GM18907 (cell line): ENCODE measurements around the gene MFSD6.
"Not testable (repeated sequence)": the region's sequence is repeated elsewhere in the genome, so short reads cannot be mapped to it uniquely, and the experiment has no call there.

Experiments used
- ATAC-seq: cut with Tn5 transposase; IDR thresholded peaks from one replicate; pipeline ENCODE4 v1.9.1; 2021; ENCODE audit warnings: mild to moderate bottlenecking, moderate library complexity; ENCODE audit not compliant: unreplicated experiment

The MFSD6 gene

DNA sequence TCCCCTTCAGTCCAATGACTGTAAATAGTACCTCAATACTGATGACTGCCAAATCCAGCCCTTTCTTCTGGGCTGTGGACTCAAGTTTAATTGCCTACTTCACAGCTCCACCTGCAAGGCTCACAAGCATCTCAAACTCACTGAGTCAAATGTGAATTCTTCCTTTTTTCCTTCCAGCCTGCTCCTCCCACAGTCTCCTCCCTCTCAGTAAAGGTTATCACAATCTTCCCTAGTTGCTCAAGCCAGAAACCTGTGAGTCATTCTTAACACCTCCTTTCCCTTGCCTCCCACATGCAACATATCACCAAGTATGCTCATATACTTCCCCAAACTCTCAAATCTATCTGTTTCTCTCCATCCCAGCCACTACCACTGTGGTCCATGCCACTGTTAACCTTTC lies 3.7 kb upstream of the MFSD6 start:
- no peak for ATAC-seq

DNA sequence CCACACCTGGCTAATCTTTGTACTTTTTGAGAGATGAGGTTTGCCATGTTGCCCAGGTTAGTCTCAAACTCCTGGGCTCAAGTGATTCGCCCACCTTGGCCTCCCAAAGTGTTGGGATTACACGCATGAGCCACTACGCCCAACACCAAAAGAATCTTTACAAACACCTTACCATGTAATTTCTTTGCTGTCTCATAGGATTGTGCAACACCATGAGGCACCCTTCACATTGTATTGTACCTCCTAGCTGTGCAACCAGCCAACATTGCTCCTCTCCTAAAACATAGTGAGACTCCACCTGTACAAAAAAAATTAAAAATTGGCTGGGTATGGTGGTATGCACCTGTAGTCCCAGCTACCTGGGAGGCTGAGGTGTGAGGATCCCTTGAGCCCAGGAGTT lies 3.1 kb upstream of the MFSD6 start:
- no peak for ATAC-seq

DNA sequence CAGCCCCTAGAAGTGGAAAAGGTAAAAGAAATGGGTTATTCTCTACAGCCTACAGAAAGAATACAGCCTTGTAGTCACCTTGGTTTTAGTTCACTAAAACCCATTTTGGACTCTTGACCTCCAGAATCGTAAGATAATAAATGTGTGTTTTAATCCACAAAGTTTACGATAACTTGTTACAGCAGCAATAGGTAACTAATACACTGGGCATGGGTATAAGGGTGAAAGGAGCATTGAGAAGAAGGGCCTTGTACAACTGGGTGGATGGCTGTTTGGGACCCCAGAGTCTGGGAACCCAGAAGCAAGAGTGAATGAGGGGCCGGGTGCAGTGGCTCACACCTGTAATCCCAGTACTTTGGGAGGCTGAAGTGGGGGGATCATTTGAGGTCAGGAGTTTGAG lies 2.2 kb upstream of the MFSD6 start:
- no peak for ATAC-seq

DNA sequence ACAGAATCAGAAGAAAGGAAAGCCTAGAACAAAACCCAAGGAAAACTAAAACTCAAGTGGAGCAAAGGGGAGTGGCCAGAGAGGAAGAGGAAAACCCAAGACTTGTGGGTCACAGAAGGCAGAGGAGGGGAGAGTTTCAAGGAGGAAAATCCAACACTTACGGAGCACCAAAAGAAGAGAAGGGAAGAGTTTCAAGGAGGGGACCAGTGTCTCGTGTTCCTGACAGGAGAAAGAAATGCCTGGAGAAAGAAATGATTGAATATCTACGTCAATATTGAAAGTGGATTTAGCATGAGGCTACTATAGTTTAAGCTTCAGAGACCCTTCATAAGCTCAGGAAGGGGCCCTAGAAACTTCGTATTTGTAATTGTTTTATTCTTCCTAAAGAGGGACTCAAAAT lies 1.4 kb upstream of the MFSD6 start:
- ATAC-seq, result no peak

GRCh38 chr2:190407246-190407661 lies 901 bp upstream of the MFSD6 start:
- ATAC-seq, result no peak

GRCh38 chr2:190408538-190409271 lies 550 bp downstream of the MFSD6 start:
- ATAC-seq, result peak; percentile 78

DNA sequence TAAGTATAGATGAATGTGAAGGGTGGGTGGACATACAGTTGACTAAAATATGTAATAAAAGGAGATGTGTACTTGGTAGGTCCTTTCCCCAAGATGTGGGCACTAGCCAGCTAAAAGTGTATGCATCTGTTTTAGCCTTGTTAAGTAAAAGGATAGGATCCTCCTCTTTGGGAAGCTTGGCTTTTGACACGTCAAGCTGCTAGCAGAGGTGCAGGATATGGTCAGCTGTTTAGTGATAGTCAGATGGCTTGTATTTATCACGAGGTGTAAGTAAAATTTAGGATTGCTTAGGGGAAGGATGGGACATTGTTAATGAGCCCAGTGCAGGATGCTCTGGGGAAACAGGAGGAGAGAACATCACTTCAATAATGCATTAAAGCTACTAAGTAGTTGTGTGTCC lies 1.5 kb downstream of the MFSD6 start:
- ATAC-seq, result no peak

DNA sequence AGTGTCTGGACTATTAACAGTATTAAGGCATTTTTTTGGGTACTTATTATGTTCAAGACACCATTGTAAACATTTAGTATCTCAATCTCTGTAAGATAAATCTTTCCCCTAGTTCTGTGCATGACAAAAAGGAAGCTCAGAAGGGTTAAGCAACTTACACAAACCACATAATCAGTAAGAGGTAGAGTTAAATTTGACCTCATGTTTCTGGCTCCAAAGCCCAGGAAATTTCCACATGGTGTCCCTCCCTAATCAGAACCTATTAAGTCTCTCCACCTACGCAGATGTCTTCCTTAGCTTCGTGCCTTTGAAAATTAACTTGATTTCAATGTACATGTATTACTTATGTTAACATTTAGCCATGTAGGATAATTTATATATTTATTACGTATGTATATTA lies 2.0 kb downstream of the MFSD6 start:
- no peak for ATAC-seq

- no peak for ATAC-seq
Observed at GRCh38 chr2:190412966-190413365, 4.8 kb downstream of the MFSD6 start.

DNA sequence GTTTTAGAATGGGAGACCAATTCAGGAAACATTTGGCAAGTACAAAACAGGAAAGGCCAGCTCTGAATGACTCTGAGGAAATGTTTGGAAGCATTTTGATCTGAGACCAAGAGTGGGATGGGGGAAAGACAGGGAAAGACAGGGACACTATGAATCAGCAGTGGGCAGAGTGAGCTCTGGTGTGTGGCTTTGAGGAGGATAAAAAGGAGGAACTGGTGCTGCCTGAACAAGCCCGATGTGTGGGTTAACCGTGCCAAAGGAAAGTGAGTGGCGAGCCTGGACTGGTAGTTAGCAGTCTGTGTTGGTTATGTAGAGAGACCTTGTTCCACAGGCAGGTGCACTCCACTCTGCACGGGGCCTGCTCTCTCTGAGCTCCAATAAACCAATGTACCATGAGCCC lies 5.3 kb downstream of the MFSD6 start:
- ATAC-seq, result no peak

- ATAC-seq, result no peak
Observed at GRCh38 chr2:190415251-190415650, 7.1 kb downstream of the MFSD6 start.

GRCh38 chr2:190415794-190416775 lies 7.9 kb downstream of the MFSD6 start:
- ATAC-seq, result no peak

DNA sequence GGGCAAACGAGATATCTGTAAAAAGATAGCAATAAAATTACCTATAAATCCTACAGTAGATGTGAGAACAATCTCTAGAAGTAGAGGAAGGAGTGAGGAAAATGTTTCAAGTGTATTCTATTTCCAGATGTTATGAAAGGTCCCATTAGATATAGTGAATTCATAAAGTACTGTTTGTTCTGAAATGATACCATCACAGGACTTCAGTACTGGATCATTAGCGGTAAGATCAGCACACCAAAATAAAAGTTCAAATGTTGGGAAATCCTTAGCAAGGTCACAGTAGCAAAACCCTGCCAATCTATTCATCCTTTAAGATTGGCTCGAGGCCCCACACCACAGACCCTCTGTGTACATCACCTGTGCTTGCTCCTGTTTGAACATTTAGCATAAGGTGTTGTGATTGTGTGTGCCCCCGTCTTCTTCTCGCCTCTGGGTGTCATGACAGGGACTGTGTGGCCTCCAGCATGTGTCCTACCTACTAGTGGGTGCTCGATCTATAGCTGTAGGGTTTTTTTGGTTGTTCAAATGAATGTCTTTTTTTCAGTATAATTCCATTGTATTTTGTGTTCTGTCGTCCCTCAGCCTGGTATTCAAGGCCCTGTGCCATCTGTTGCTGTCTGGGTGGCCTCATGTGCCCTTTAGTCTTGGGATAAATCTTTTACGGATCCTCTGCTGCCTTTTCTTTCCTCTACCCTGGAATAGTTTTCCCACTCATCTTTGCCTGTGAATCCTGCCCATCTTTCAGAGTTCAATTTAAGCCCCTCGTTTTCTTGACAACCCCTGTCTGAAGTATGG lies 9.1 kb downstream of the MFSD6 start:
- ATAC-seq, result no peak

DNA sequence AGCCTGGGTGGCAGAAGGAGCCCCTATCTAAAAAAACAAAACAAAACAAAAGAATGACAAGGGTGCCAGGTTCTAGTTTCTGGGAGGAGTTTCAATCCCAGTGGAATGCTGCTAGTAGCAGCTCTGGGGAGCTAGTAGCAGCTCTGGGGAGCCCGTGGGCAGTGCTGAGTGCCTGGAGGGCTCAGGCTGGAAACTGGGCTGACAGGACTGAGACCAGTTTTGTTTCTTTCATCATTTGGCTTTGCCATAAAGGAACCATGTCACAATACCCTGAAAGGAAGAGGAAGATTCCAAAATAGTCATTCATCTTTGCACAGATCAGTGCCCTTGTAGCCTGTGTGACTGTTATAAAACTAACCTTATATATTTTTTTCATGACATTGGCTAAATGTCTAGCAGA lies 10.6 kb downstream of the MFSD6 start:
- ATAC-seq, result no peak

DNA sequence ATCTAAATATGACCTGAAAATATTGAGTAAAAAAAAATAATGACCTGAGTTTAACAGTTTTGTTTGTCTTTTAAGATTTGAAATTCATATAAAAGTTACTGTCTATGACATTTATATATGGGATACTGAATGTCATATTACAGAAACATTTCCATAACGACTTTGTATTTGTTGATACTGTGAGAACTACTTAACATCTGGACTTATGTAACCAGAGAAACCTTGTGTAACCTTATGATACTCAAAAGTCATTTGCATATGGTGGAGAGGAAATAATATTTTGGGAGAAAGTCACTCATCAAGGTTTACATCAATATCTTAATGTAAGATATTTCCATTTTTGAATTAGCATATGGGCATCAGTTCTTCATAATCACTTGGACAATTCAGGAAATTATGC lies 12.6 kb downstream of the MFSD6 start:
- no peak for ATAC-seq

DNA sequence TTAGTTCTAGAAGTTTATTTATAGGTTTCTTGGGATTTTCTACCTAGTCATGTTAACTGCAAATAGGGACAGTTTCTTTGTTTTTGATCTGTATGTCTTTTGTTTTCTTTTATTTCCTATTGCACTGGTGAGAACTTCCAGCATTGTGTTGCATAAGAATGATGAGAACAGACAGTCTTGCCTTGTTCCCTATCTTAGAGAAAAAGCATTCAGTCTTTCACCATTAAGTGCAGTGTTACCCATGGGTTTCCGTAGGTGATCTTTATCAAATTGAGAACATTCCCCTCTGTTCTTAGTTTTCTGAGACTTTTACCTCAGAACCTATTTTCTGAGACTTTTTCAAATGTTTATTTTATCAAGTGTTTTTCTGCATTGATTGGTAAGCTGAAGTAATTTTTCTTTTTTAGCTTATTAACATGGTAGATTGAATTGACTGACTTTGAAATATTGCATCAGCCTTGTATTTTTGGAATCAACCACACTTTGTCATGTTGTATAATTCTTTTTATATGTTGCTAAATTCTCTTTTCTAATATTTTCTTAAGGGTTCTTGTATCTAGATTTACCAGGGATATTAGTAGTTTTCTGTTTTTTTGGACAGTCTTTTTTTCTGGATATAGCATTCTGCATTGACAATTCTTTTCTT lies 17.2 kb downstream of the MFSD6 start:
- ATAC-seq, result no peak

DNA sequence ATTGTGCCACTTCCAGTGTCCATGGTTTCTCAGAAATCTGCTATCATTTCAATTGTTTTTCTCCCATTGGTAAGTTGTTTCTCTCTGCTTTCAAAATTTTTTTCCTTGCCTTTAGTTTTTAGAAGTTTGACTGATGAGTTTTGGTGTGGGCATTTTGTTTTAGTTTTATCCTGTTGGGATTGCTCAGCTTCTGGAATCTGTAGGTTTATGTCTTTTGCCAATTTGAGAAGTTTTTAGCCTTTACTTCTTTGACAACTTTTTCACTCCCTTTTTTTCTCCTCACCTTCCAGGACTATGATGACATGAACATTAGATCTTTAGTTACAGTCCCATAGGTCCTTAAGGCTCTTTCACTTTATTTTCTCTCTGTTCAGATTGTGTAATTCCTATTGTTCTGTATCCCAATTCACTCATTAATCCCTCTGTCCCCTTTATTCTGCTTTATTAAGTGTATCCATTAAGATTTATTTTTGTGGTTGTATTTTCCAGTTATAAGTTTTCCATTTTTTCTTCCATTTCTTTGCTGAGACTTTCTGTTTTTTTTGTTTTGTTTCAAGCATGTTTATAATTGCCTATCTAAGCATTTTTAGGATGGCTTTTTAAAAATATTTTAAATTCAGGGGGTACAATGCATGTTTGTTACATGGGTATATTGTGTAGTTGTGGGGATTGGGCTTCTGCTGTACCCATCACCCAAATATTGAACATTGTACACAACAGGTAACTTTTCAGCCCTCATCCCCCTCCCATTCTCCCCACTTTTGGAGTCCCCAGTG lies 17.9 kb downstream of the MFSD6 start:
- no peak for ATAC-seq

GRCh38 chr2:190430866-190431265 lies 22.7 kb downstream of the MFSD6 start:
- not testable (repeated sequence) for ATAC-seq

- ATAC-seq, result no peak
Observed at GRCh38 chr2:190431907-190432306, 23.8 kb downstream of the MFSD6 start.
